ENCODE measurements around the gene NOC4L.
"Not testable (repeated sequence)": the region's sequence is repeated elsewhere in the genome, so short reads cannot be mapped to it uniquely, and the experiment has no call there.

The NOC4L gene

GRCh38 chr12:132124766-132125425 is 19.4 kb upstream of the NOC4L start:
- DNase-seq: no peak

- no peak for DNase-seq
These were observed 18.5 kb upstream of the NOC4L start for GRCh38 chr12:132125736-132126135.

DNA sequence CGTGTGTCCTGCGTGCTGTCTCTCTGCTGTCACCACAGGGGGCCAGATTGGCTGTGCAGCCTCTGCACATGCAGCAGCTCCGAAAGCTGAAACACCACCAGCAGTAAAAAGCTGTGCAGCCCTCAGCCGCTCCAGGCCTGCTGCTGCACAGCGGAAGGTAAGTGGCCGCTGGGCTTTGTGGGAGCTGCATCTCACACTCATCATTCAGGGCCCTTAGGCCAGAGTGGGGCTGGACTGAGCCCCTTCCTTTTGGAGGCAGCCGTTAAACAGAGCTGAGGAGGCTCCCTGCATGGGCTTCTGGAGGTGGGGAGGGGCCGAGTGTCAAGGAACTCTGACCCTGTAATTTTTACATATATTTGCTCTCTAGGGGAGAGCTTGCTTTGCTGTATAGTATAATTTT is 17.2 kb upstream of the NOC4L start:
- no peak for DNase-seq

GRCh38 chr12:132129007-132129406 is 15.2 kb upstream of the NOC4L start:
- no peak for DNase-seq

DNA sequence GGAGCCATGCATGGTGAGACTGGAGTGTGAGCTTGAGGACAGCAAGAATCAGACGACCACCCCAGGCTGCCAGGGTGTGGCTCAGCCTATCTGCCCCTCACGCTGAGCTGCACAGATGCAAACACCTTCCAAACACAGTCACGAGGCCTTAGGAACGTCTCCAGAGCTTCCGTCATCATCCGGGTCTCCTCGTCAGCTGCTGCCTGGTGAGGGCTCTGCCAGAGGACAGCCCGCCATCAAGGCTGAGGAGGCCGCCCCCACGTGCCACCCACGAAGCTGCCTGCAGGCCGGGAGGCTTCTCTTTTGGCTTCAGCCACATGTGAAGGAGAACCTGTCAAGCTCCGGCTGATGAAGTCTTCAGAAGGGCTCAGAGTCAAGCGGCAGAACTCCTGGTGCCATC is 13.6 kb upstream of the NOC4L start:
- no peak for DNase-seq

DNA sequence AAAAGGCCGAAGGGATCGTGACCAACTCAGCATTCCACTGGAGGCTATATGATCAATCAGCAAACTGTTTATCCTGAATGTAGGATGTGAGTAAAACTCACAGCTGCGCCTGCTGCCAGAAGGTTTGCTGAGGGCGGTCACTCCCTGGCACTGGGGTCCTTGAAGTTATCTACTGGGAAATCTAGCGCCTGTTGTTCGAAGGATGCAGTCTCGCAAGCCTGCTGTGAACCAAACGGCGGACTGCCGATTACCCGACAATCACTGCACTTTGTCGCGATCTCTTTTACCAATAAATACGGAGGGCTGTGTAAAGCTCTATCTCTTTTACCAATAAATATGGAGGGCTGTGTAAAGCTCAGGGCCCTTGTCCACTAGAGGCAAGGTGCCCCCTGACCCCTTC is 13.0 kb upstream of the NOC4L start:
- DNase-seq: no peak

DNA sequence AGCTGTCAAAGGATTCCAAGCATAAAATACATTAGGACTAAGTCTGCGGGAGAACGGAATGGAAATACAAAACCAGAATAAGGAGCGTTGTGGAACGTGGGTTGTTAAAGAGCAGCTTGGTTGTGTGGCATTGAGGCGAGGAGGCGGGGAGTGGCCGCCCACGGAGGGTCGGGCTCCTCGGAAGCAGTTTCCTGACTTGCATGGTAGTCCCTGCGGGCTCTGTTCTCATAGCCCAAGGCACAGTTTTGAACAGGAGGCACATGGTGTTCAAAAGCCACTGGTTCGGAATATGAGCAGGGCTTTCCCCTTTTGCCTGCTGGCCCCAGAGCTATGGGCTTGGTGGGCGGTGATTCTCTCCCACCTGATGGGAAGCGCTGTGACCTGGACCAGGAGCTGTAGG is 12.3 kb upstream of the NOC4L start:
- DNase-seq: no peak

GRCh38 chr12:132132609-132133430 is 11.4 kb upstream of the NOC4L start:
- no peak for DNase-seq

GRCh38 chr12:132133952-132134652 is 10.2 kb upstream of the NOC4L start:
- DNase-seq: no peak

DNA sequence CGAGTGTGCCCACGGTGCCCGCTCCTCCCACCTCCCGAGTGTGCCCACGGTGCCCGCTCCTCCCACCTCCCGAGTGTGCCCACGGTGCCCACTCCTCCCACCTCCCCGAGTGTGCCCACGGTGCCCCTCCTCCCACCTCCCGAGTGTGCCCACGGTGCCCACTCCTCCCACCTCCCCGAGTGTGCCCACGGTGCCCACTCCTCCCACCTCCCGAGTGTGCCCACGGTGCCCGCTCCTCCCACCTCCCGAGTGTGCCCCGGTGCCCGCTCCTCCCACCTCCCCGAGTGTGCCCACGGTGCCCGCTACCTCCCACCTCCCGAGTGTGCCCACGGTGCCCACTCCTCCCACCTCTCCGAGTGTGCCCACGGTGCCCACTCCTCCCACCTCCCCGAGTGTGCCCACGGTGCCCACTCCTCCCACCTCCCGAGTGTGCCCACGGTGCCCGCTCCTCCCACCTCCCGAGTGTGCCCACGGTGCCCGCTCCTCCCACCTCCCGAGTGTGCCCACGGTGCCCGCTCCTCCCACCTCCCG is 9.5 kb upstream of the NOC4L start:
- DNase-seq: not testable (repeated sequence)

DNA sequence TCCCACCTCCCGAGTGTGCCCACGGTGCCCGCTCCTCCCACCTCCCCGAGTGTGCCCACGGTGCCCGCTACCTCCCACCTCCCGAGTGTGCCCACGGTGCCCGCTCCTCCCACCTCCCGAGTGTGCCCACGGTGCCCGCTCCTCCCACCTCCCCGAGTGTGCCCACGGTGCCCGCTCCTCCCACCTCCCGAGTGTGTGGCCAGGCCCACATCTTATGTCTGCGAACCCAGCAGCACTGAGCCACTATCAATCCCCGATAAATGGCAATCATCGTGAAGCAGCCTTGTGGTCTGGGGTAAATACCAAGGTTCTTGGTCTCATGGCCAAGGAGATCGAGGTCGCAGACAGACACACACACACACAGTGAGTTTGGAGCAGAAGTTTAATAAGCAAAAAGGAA is 8.0 kb upstream of the NOC4L start:
- DNase-seq: not testable (repeated sequence)

DNA sequence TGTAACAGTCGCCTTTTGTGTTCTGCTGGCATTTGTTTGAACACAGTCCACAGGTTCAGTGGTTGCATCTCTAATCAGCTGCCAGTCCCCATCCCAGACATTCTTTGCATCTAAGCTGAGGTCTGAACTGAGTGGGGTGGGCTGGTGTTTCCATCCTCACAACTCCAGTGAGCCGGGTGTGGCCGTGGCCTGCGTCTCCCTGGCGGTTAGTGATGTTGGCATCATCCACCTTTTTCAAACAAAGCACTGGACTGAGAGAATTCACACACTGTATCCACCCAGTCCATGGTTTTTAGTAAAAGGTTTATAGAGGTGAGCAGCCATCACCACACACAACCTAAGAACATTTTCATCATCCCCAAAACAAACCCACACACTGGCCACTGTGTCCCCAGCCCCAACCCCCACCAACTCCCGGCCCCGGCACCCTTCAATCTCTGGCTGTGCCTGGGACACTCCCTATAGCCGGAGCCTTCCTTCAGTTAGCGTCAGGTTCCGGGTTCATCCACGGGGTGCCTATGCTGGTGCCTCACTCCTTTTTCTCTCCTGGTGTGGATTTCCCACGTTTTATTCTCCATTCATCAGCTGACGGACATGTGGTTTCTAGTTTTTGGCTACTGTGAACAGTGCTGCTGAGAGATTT is 6.7 kb upstream of the NOC4L start:
- no peak for DNase-seq

- DNase-seq: no peak
These were observed 5.1 kb upstream of the NOC4L start for GRCh38 chr12:132138941-132139871.

DNA sequence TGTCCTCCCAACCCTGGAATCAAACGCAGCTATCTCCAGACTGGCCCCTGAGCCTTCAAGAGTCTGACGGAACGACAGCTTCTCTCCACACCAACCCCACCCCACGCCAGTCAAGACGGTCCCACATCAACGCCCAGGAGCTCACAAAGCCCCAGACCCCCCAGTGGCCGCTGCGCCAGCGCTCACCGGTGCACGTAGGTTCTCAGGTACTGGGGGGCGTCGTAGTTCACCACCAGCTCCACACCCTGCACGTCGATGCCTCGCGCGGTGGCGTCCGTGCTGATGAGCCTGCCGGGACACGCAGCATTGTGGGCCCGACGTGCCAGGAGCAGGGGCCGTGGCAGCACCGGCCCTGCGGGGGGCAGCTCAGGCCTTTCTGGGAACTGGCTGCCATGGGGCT is 4.3 kb upstream of the NOC4L start:
- DNase-seq: no peak

GRCh38 chr12:132140501-132140900 is 3.8 kb upstream of the NOC4L start:
- DNase-seq: no peak

GRCh38 chr12:132140918-132141841 is 3.1 kb upstream of the NOC4L start:
- DNase-seq: no peak

DNA sequence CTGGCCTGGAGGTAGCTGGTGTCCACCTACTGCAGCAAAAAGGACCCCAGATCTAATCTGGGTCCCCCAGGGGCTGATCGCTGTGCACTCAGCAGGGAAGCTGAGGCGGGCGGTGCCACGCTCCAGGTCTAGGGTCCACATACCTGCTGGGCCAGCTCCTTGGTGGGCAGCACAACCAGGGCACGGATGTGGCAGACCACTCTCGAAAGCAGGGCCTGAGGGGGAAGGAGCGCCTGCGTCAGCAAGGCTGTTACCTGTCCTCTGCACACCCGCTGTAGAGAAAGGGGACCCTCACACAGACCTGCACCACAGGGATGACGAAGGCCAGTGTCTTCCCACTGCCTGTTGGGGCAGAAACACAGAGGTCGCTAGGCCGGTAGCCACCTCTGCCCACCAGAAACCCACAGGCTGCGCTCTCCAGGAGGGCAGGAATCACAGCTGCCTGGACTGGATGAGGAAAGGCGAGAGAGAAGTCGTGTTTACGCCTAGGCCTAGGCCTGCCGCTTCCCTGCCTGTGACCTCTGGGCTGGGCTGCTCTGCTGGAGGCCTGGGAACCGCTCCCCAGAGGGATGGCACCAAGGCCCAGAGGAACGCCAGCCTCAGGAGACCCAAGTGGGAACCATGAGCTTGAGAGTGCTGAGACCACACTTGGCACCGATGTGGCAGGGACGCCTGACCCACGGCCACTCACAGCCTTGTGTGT is 2.1 kb upstream of the NOC4L start:
- DNase-seq: no peak

GRCh38 chr12:132142679-132143335 is 1.4 kb upstream of the NOC4L start:
- no peak for DNase-seq

DNA sequence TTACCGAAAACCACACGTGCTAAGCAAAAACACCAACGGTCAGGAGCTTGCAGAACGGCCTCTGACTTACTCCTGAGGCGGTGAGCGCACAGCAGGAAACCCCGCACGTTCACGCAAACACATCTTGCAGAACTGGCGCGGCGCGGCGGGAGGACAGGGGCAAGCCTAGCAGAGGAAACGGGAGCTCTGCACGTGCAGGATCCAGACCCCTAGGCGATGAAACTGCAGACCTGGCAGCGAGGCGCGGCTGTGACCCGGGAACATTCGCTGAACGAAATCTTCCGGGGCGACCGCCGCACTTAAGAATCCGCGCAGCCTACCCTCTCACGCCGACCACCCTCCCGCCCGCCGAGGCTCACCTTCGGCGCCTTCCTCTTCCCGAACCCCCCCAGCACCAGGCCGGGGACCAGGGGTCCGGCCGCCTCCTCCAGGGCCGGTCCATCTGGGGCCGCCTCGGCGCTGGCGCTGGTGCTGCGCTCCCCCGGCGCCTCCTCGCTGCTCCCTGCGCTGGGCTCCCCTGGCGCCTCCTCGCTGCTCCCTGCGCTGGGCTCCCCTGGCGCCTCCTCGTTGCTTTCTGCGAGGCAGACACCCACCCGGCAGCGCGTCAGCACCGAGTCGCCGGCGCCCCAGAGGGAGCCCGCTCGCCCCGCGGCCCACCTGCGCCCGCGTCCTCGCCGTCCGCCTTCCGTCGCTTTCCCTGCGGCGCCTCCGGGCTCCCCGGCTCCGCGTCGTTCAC is 753 bp upstream of the NOC4L start:
- peak; percentile 31 for DNase-seq

All from CD4-positive, alpha-beta T cell treated with Interleukin-21 for 1 hour (primary cell).